Measurements from ENCODE around the gene KCTD1. TPM values are rescaled to one million over a fixed set of nuclear protein-coding genes. Genes with fewer than 3 reads are reported as not detected.

Gene KCTD1
- total RNA-seq (2021) (4.1 and 5.7 TPM in 2 replicates), Bru-seq, nascent RNA (percentile 35 among the genes with signal in this experiment), BruChase-seq, experiment 1, labeled RNA remaining after a 2-hour chase (percentile 31 among the genes with signal in this experiment), BruChase-seq, experiment 2, labeled RNA remaining after a 6-hour chase (percentile 25 among the genes with signal in this experiment)
- long read RNA-seq: 0 reads

GRCh38 chr18:26548415-26549262, at the start of gene KCTD1:
KCTD1 (minus strand) TSS chr18:26548553; CDS start chr18:26548536, 17 bp downstream.
- H3K9me3 ChIP-seq (ENCODE audit: low read depth, low read length, poor library complexity, severe bottlenecking): no peaks in the 10 kb centered on the region
- peak within 1 kb of the TSS; percentile 72 for H3K4me3 ChIP-seq (ENCODE audit: low read depth, low read length, poor library complexity, severe bottlenecking)
- ChIA-PET CTCF (interaction anchor here (0.7 to 1.0 kb wide), 3 partner anchors 32 to 746 kb away, joined by 3 to 8 read pairs (median 3); no protein-coding TSS in a partner anchor), POLR2A (ENCODE audit: low non-redundant PET) (interaction anchor here (0.6 to 0.7 kb wide), 2 partner anchors 15 to 21 kb away, joined by 13 to 19 read pairs; no protein-coding TSS in a partner anchor)
- peak; percentile 89 for DNase-seq (ENCODE audit: low spot score)
- peaks cover 7% of the 10 kb centered on the region for H3K4me1 ChIP-seq (ENCODE audit: insufficient read depth, low read length, poor library complexity, severe bottlenecking)
- intact Hi-C loops (cut with micrococcal nuclease; ENCODE audit: unreplicated experiment): no loop called here
- no TSS peak for BruUV-seq (replicated peaks)
- no peak for TF ChIP-seq EZH2 (IDR thresholded peaks at IDR 0.05; ENCODE audit: borderline replicate concordance, low read depth, low read length, poor library complexity, severe bottlenecking)
- no peak for TF ChIP-seq CTCF (conservative IDR thresholded peaks at IDR 0.05; ENCODE audit: low read depth, low read length)
- no peak within 1 kb of the TSS for H3K27ac ChIP-seq (ENCODE audit: low read depth, low read length, poor library complexity, severe bottlenecking)
- no peaks in the 10 kb centered on the region for H3K36me3 ChIP-seq (ENCODE audit: insufficient read depth, low read length, poor library complexity, severe bottlenecking)
- peaks cover 76% of the 10 kb centered on the region for H3K27me3 ChIP-seq (replicated peaks; ENCODE audit: insufficient read depth, low read depth, low read length, poor library complexity)

GRCh38 chr18:26593365-26594320, 45.3 kb upstream of the KCTD1 start:
- DNase-seq (ENCODE audit: low spot score): no peak
- BruUV-seq (replicated peaks): no TSS peak
- POLR2A ChIA-PET (ENCODE audit: low non-redundant PET): no interaction called here
- Histone ChIP-seq H3K27me3 (replicated peaks; ENCODE audit: insufficient read depth, low read depth, low read length, poor library complexity) (peaks cover 2% of the 10 kb centered on the region), H3K27ac (ENCODE audit: low read depth, low read length, poor library complexity, severe bottlenecking) (no peak overlapping the region), H3K4me3 (ENCODE audit: low read depth, low read length, poor library complexity, severe bottlenecking) (no peak overlapping the region), H3K4me1 (ENCODE audit: insufficient read depth, low read length, poor library complexity, severe bottlenecking) (no peaks in the 10 kb centered on the region), H3K9me3 (ENCODE audit: low read depth, low read length, poor library complexity, severe bottlenecking) (no peaks in the 10 kb centered on the region), H3K36me3 (ENCODE audit: insufficient read depth, low read length, poor library complexity, severe bottlenecking) (no peaks in the 10 kb centered on the region)
- intact Hi-C loops (cut with micrococcal nuclease; ENCODE audit: unreplicated experiment): no loop called here
- CTCF ChIA-PET: no interaction called here
- no peak for TF ChIP-seq EZH2 (IDR thresholded peaks at IDR 0.05; ENCODE audit: borderline replicate concordance, low read depth, low read length, poor library complexity, severe bottlenecking)
- TF ChIP-seq CTCF (conservative IDR thresholded peaks at IDR 0.05; ENCODE audit: low read depth, low read length): no peak

GRCh38 chr18:26584745-26585144, 36.4 kb upstream of the KCTD1 start:
- Histone ChIP-seq H3K27me3 (replicated peaks; ENCODE audit: insufficient read depth, low read depth, low read length, poor library complexity) (peaks cover 3% of the 10 kb centered on the region), H3K4me1 (ENCODE audit: insufficient read depth, low read length, poor library complexity, severe bottlenecking) (no peaks in the 10 kb centered on the region), H3K9me3 (ENCODE audit: low read depth, low read length, poor library complexity, severe bottlenecking) (no peaks in the 10 kb centered on the region), H3K36me3 (ENCODE audit: insufficient read depth, low read length, poor library complexity, severe bottlenecking) (no peaks in the 10 kb centered on the region), H3K27ac (ENCODE audit: low read depth, low read length, poor library complexity, severe bottlenecking) (no peak overlapping the region), H3K4me3 (ENCODE audit: low read depth, low read length, poor library complexity, severe bottlenecking) (no peak overlapping the region)
- intact Hi-C loops (cut with micrococcal nuclease; ENCODE audit: unreplicated experiment): no loop called here
- no TSS peak for BruUV-seq (replicated peaks)
- no peak for DNase-seq (ENCODE audit: low spot score)
- CTCF ChIA-PET: no interaction called here
- POLR2A ChIA-PET (ENCODE audit: low non-redundant PET): no interaction called here
- no peak for TF ChIP-seq EZH2 (IDR thresholded peaks at IDR 0.05; ENCODE audit: borderline replicate concordance, low read depth, low read length, poor library complexity, severe bottlenecking)
- TF ChIP-seq CTCF (conservative IDR thresholded peaks at IDR 0.05; ENCODE audit: low read depth, low read length): no peak
